Caco-2 (cell line): ENCODE measurements around the gene MRPL48. TPM values are rescaled to one million over a fixed set of nuclear protein-coding genes. Genes with fewer than 3 reads are reported as not detected.

Experiments used
- BruUV-seq: library from RNA; stranded (reverse); fragments of 400-500 nt; replicated peaks from 2 replicates; lab custom pipeline; 2021; lab: Mats Ljungman, UMichigan
- CTCF ChIA-PET: fragments of 300-600 bp; sonication (Branson Sonifier 250); formaldehyde crosslinking; loops from one replicate; lab custom pipeline; 2022; ENCODE audit warnings: antibody characterized with exemption; lab: Charles Lee
- POLR2A ChIA-PET: fragments of 300-600 bp; sonication (Branson Sonifier 250); formaldehyde crosslinking; loops from one replicate; lab custom pipeline; 2022; ENCODE audit warnings: antibody characterized with exemption; lab: Charles Lee
- DNase-seq, 2 experiments: peaks; one replicate each; pipeline versions ENCODE4 v3.0.0 to v3.0.0-alpha.2; 2020 to 2022
- H3K27me3 ChIP-seq: replicated peaks from 2 replicates; pipeline ENCODE4 v1.6.0; 2011; ENCODE audit warnings: low read length; ENCODE audit not compliant: control insufficient read depth, insufficient read depth
- H3K36me3 ChIP-seq: 2 replicates; pipeline ENCODE4 v1.5.1; 2011; ENCODE audit warnings: low read length; ENCODE audit not compliant: control insufficient read depth, insufficient read depth
- H3K4me1 ChIP-seq: fragments of 250-450 bp; sonication (Bioruptor Pico); 2 replicates; pipeline ENCODE4 v1.5.1; 2020; ENCODE audit warnings: mild to moderate bottlenecking
- H3K4me3 ChIP-seq: 2 replicates; pipeline ENCODE4 v1.5.1; 2011; ENCODE audit warnings: low read depth, mild to moderate bottlenecking, control low read depth, low read length
- H3K9me3 ChIP-seq: fragments of 250-450 bp; sonication (Bioruptor Pico); 2 replicates; pipeline ENCODE4 v1.5.1; 2020; ENCODE audit warnings: mild to moderate bottlenecking, moderate library complexity
- H3K27ac Mint-ChIP-seq: one replicate; pipeline ENCODE4 v1.8.0; 2022; ENCODE audit warnings: mixed read lengths; ENCODE audit not compliant: unreplicated experiment
- H3K27me3 Mint-ChIP-seq: one replicate; pipeline ENCODE4 v1.8.0; 2022; ENCODE audit warnings: mixed read lengths; ENCODE audit not compliant: insufficient read depth, unreplicated experiment
- H3K36me3 Mint-ChIP-seq: one replicate; pipeline ENCODE4 v1.8.0; 2022; ENCODE audit warnings: mild to moderate bottlenecking, mixed read lengths; ENCODE audit not compliant: insufficient read depth, unreplicated experiment
- H3K4me1 Mint-ChIP-seq: one replicate; pipeline ENCODE4 v1.8.0; 2022; ENCODE audit warnings: low read depth, mixed read lengths; ENCODE audit not compliant: unreplicated experiment
- H3K4me3 Mint-ChIP-seq: one replicate; pipeline ENCODE4 v1.8.0; 2022; ENCODE audit warnings: mild to moderate bottlenecking, moderate library complexity, mixed read lengths; ENCODE audit not compliant: unreplicated experiment
- H3K9me3 Mint-ChIP-seq: one replicate; pipeline ENCODE4 v1.8.0; 2022; ENCODE audit warnings: mixed read lengths; ENCODE audit not compliant: unreplicated experiment
- intact Hi-C: fragments of 100-400 bp; cut with micrococcal nuclease; formaldehyde crosslinking; loops from one replicate; pipeline ENCODE4 v1.10.0; 2022; ENCODE audit not compliant: unreplicated experiment
- total RNA-seq: library from RNA; stranded (reverse); gene quantifications from 2 replicates; pipeline ENCODE4 v1.2.3, GENCODE V29; 2022
- TF ChIP-seq, protein P1 (sequence below), 2 experiments: fragments of 200-600 bp in 1 of 2; IDR thresholded peaks; 1 replicate in 1 of 2; 2 replicates in 1 of 2; pipeline versions ENCODE4 v1.5.1 to v1.8.0; 2011 to 2022; ENCODE audit warnings: antibody characterized with exemption in 1 of 2, control low read depth in 1 of 2, inconsistent platforms in 1 of 2, low read depth in 1 of 2, low read length in 1 of 2, mild to moderate bottlenecking in 1 of 2, moderate library complexity in 1 of 2; ENCODE audit not compliant: insufficient read depth in 1 of 2, severe bottlenecking in 1 of 2, unreplicated experiment in 1 of 2

MRPL48 gene
- total RNA-seq, 1 experiment from 2014 or later: 113 TPM

- Histone ChIP-seq H3K9me3 (no peaks in the 10 kb centered on the region), H3K36me3 (0 out of 2 replicates have a peak, but pooled peaks cover 1% of the 10 kb centered on the region), H3K4me1 (peaks cover 22% of the 10 kb centered on the region), H3K4me3 (no peak overlapping the region), H3K27me3 (no peaks in the 10 kb centered on the region)
- CTCF ChIA-PET: no interaction called here
- BruUV-seq: no TSS peak
- Mint-ChIP-seq H3K4me1 (peaks cover 12% of the 10 kb centered on the region), H3K4me3 (no peak overlapping the region), H3K36me3 (peaks cover 31% of the 10 kb centered on the region), H3K9me3 (no peaks in the 10 kb centered on the region), H3K27ac (no peak overlapping the region), H3K27me3 (no peaks in the 10 kb centered on the region)
- POLR2A ChIA-PET: no interaction called here
- no peak for DNase-seq
- intact Hi-C loops: no loop called here
- TF ChIP-seq, protein P1, sequence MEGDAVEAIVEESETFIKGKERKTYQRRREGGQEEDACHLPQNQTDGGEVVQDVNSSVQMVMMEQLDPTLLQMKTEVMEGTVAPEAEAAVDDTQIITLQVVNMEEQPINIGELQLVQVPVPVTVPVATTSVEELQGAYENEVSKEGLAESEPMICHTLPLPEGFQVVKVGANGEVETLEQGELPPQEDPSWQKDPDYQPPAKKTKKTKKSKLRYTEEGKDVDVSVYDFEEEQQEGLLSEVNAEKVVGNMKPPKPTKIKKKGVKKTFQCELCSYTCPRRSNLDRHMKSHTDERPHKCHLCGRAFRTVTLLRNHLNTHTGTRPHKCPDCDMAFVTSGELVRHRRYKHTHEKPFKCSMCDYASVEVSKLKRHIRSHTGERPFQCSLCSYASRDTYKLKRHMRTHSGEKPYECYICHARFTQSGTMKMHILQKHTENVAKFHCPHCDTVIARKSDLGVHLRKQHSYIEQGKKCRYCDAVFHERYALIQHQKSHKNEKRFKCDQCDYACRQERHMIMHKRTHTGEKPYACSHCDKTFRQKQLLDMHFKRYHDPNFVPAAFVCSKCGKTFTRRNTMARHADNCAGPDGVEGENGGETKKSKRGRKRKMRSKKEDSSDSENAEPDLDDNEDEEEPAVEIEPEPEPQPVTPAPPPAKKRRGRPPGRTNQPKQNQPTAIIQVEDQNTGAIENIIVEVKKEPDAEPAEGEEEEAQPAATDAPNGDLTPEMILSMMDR (IDR thresholded peaks at IDR 0.05; ENCODE audit: insufficient read depth in 1 of 2, low read depth in 1 of 2, low read length in 1 of 2, severe bottlenecking in 1 of 2, unreplicated experiment in 1 of 2): no peak
Observed at GRCh38 chr11:73866095-73866579, 78.5 kb downstream of the MRPL48 start.

DNA sequence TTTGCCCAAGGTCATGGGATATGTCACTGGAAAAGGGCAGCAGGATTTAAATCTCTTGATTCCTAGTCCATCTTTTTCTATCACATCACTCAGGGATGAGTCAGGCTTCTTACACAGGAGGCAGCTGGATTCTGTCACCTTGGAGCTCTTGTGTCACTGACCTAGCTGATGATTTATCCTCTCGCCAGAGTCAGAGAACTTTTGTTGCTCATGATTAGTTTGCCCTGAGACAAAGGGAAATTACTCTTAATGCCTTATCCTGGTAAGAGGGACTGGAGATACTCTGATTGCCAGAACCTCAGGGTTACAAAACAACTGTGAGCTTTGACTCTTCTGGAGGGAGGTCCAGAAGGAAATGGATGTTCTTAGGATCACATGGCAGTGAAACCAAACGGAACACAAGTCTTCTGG lies 78.9 kb downstream of the MRPL48 start:
- H3K4me1 ChIP-seq: peaks cover 22% of the 10 kb centered on the region
- Mint-ChIP-seq H3K36me3 (peaks cover 32% of the 10 kb centered on the region), H3K27me3 (no peaks in the 10 kb centered on the region), H3K9me3 (no peaks in the 10 kb centered on the region), H3K4me1 (peaks cover 12% of the 10 kb centered on the region), H3K4me3 (no peak overlapping the region), H3K27ac (no peak overlapping the region)
- POLR2A ChIA-PET: no interaction called here
- TF ChIP-seq, protein P1 (IDR thresholded peaks at IDR 0.05; ENCODE audit: insufficient read depth in 1 of 2, low read depth in 1 of 2, low read length in 1 of 2, severe bottlenecking in 1 of 2, unreplicated experiment in 1 of 2): no peak
- no peak for DNase-seq
- H3K36me3 ChIP-seq: 0 out of 2 replicates have a peak, but pooled peaks cover 1% of the 10 kb centered on the region
- no peaks in the 10 kb centered on the region for H3K27me3 ChIP-seq
- H3K4me3 ChIP-seq: no peak overlapping the region
- BruUV-seq: no TSS peak
- no peaks in the 10 kb centered on the region for H3K9me3 ChIP-seq
- intact Hi-C loops: no loop called here
- CTCF ChIA-PET: no interaction called here

DNA sequence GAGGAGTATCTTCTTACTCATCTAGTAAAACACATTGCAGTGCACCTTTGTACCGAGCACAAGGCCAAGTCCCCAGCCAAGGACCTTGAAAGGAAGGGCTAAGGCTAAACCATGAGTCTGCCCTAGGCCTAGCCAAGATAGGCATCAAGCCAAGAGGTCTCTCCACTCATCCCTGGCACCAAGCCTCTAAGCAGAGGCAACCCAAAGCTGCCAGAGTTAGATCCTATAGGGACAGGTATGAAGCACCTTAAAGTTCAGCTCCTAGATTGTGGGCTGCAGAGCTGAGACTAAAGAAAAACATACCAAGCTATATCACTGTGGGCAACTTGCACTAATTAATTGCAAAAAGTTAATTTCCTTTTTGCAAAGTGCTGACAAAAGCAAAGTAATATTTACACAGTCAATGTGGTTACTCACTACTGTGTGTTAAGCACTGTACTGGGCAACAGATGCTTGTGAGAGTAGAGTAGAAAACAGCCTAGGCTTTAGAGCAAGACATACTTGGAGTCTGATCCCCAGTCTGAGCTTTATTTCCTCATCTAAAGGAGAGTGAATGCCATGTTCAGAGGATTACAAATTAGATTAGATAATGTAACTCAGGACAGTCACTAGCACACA lies 81.8 kb downstream of the MRPL48 start:
- peaks cover 12% of the 10 kb centered on the region for H3K4me1 Mint-ChIP-seq
- no peaks in the 10 kb centered on the region for H3K9me3 ChIP-seq
- peaks cover 47% of the 10 kb centered on the region for H3K36me3 Mint-ChIP-seq
- ChIA-PET CTCF (interaction anchor here (1.4 kb wide), 2 partner anchors 62 to 244 kb away, joined by 4 to 6 read pairs; no protein-coding TSS in a partner anchor), POLR2A (interaction anchor here (0.5 to 1.6 kb wide), 4 partner anchors 19 to 90 kb away, joined by 3 to 8 read pairs (median 5); partner anchors contain the start of gene MRPL48)
- H3K4me3 Mint-ChIP-seq: no peak overlapping the region
- peaks cover 22% of the 10 kb centered on the region for H3K4me1 ChIP-seq
- TF ChIP-seq, protein P1 (IDR thresholded peaks at IDR 0.05; ENCODE audit: insufficient read depth in 1 of 2, low read depth in 1 of 2, low read length in 1 of 2, severe bottlenecking in 1 of 2, unreplicated experiment in 1 of 2): no peak
- no TSS peak for BruUV-seq
- DNase-seq: peak in 1 of 2 experiments; percentile 21
- intact Hi-C loops: no loop called here
- peaks cover 8% of the 10 kb centered on the region for H3K36me3 ChIP-seq
- H3K27me3 Mint-ChIP-seq: no peaks in the 10 kb centered on the region
- H3K27ac Mint-ChIP-seq: peak overlapping the region; percentile 16
- H3K9me3 Mint-ChIP-seq: no peaks in the 10 kb centered on the region
- H3K27me3 ChIP-seq: no peaks in the 10 kb centered on the region
- H3K4me3 ChIP-seq: no peak overlapping the region
